ENCODE measurements around the gene PTPRR.

- no peak for TF ChIP-seq POLR2A (IDR thresholded peaks at IDR 0.05; ENCODE audit: low read depth, low read length)
- no peak for TF ChIP-seq RFX5 (IDR thresholded peaks at IDR 0.05; ENCODE audit: low read depth, low read length)
- no peak for TF ChIP-seq MAX (IDR thresholded peaks at IDR 0.05; ENCODE audit: low read depth, low read length)
- TF ChIP-seq EZH2 (IDR thresholded peaks at IDR 0.05; ENCODE audit: borderline replicate concordance, control insufficient read depth, low read depth, low read length), result no peak
- no peak for TF ChIP-seq CTCF (IDR thresholded peaks at IDR 0.05 in 2 of 3, conservative IDR thresholded peaks at IDR 0.05 in 1 of 3; ENCODE audit: control insufficient read depth in 2 of 3, extremely low read depth in 1 of 3, insufficient read depth in 1 of 3, low read depth in 3 of 3, low read length in 3 of 3)
- no peak for TF ChIP-seq CEBPB (IDR thresholded peaks at IDR 0.05; ENCODE audit: borderline replicate concordance in 1 of 2, low read depth in 2 of 2, low read length in 2 of 2)
Observed at GRCh38 chr12:70719071-70719470, 201.5 kb downstream of the PTPRR start.
